Dermis blood vessel endothelial cell (primary cell): ENCODE data around the gene VGF. TPM values are rescaled to one million over a fixed set of nuclear protein-coding genes. Genes with fewer than 3 reads are reported as not detected.
A peak's percentile ranks its signal among the peaks of the same experiment; 100 is the strongest.
"Not testable (repeated sequence)": the region's sequence is repeated elsewhere in the genome, so short reads cannot be mapped to it uniquely, and the experiment has no call there.

Experiments used
- DNase-seq: peaks from one replicate; pipeline ENCODE4 v3.0.0; 2010
- total RNA-seq: library from RNA; depleted of rRNA; stranded (reverse); fragments of >200 nt; gene quantifications from 2 replicates; pipeline ENCODE4 v1.2.3, GENCODE V29; 2014

VGF gene
- total RNA-seq, 1 donor from 2014 or later: not detected

GRCh38 chr7:101134399-101134980 is 30.9 kb downstream of the VGF start:
- peak; percentile 43 for DNase-seq

GRCh38 chr7:101133621-101134398 is 31.6 kb downstream of the VGF start:
- peak; percentile 44 for DNase-seq

- not testable (repeated sequence) for DNase-seq
Observed at GRCh38 chr7:101132626-101133600, 32.5 kb downstream of the VGF start.

GRCh38 chr7:101129603-101130117 is 35.7 kb downstream of the VGF start:
- no peak for DNase-seq

GRCh38 chr7:101128040-101128834 is 37.1 kb downstream of the VGF start:
- DNase-seq: peak; percentile 55

- DNase-seq: no peak
Observed at GRCh38 chr7:101127460-101128039, 37.8 kb downstream of the VGF start.

GRCh38 chr7:101126651-101127459 is 38.5 kb downstream of the VGF start, which contains the start of gene SERPINE1:
SERPINE1 (plus strand) TSS chr7:101127104; CDS start chr7:101128394, 1,290 bp downstream.
- peak; percentile 100 for DNase-seq

GRCh38 chr7:101125989-101126650 is 39.2 kb downstream of the VGF start:
- DNase-seq: peak; percentile 91

GRCh38 chr7:101124376-101125056 is 40.9 kb downstream of the VGF start:
- DNase-seq: peak; percentile 89

- no peak for DNase-seq
Observed at GRCh38 chr7:101123703-101124068, 41.7 kb downstream of the VGF start.

GRCh38 chr7:101122933-101123702 is 42.3 kb downstream of the VGF start:
- no peak for DNase-seq

- DNase-seq: peak; percentile 97
Observed at GRCh38 chr7:101121991-101122932, 43.1 kb downstream of the VGF start.

- not testable (repeated sequence) for DNase-seq
Observed at GRCh38 chr7:101121631-101121990, 43.8 kb downstream of the VGF start.

GRCh38 chr7:101120315-101120714 is 45.1 kb downstream of the VGF start:
- DNase-seq: no peak

GRCh38 chr7:101119876-101120275 is 45.5 kb downstream of the VGF start:
- peak; percentile 39 for DNase-seq

- DNase-seq: no peak
Observed at GRCh38 chr7:101118856-101119255, 46.5 kb downstream of the VGF start.

GRCh38 chr7:101116898-101117297 is 48.5 kb downstream of the VGF start:
- DNase-seq: peak; percentile 23
